ENCODE results near the gene KRTAP1-3. TPM values are rescaled to one million over a fixed set of nuclear protein-coding genes. Genes with fewer than 3 reads are reported as not detected.
"Not testable (repeated sequence)": the region's sequence is repeated elsewhere in the genome, so short reads cannot be mapped to it uniquely, and the experiment has no call there.

KRTAP1-3 gene
- total RNA-seq (2012; rRNA removed) = not detected in 2 replicates

GRCh38 chr17:41034346-41034935, at the start of gene KRTAP1-3:
TSS of gene KRTAP1-3 (minus strand) at chr17:41034874. CDS start at chr17:41034821, 53 bp downstream.
- H3K9ac ChIP-seq (ENCODE audit: low read depth, low read length) = not testable (repeated sequence)

GRCh38 chr17:41084100-41084856, 49.6 kb upstream of the KRTAP1-3 start, which contains the start of gene KRTAP4-7:
TSS of gene KRTAP4-7 (plus strand) at chr17:41084150. CDS start at chr17:41084207, 57 bp downstream.
- H3K9ac ChIP-seq (ENCODE audit: low read depth, low read length); H3K27me3 ChIP-seq (ENCODE audit: control insufficient read depth, insufficient read depth, low read length): not testable (repeated sequence)
- peak within 1 kb of the TSS; percentile 21 for H3K4me2 ChIP-seq (ENCODE audit: low read length)

More at GRCh38 chr17:41034346-41034935, at the start of gene KRTAP1-3:
- not testable (repeated sequence) for H3K4me1 ChIP-seq (ENCODE audit: control insufficient read depth, insufficient read depth, low read length); H3K4me2 ChIP-seq (ENCODE audit: low read length); H3K9me3 ChIP-seq (replicated peaks; ENCODE audit: low read length); H3K27me3 ChIP-seq (ENCODE audit: control insufficient read depth, insufficient read depth, low read length); H3K36me3 ChIP-seq (ENCODE audit: insufficient read depth, low read length); H3K4me3 ChIP-seq (ENCODE audit: low read length)

GRCh38 chr17:41083427-41083826, 48.8 kb upstream of the KRTAP1-3 start:
- H3K4me1 ChIP-seq (ENCODE audit: control insufficient read depth, insufficient read depth, low read length) = peaks cover 20% of the 10 kb centered on the region
- not testable (repeated sequence) for H3K4me3 ChIP-seq (ENCODE audit: low read length); H3K9ac ChIP-seq (ENCODE audit: low read depth, low read length); H3K27me3 ChIP-seq (ENCODE audit: control insufficient read depth, insufficient read depth, low read length); H3K36me3 ChIP-seq (ENCODE audit: insufficient read depth, low read length); H3K9me3 ChIP-seq (replicated peaks; ENCODE audit: low read length)
- H3K4me2 ChIP-seq (ENCODE audit: low read length) = peak overlapping the region; percentile 17

More at GRCh38 chr17:41084100-41084856, 49.6 kb upstream of the KRTAP1-3 start, which contains the start of gene KRTAP4-7:
- not testable (repeated sequence) for H3K9me3 ChIP-seq (replicated peaks; ENCODE audit: low read length); H3K4me3 ChIP-seq (ENCODE audit: low read length); H3K36me3 ChIP-seq (ENCODE audit: insufficient read depth, low read length)
- peaks cover 20% of the 10 kb centered on the region for H3K4me1 ChIP-seq (ENCODE audit: control insufficient read depth, insufficient read depth, low read length)

DNA sequence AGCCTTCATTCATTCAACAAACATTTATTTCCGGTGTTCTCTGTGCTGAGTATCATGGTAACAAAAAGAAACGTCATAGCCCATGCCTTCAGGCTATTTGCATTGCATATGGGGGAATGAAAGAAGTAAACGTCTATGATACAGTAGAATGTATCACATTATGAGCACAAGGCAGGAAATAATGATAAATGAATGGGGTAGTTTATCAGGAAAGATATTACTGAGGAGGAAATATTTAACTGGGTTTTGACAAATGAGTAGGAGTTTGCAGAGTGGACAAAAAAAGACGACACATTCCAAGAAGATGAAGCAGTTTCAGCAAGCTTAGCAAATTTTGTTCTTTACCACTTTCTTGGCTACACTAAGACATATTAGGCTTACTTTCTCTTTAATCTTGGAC, 48.0 kb upstream of the KRTAP1-3 start:
- no peaks in the 10 kb centered on the region for H3K27me3 ChIP-seq (ENCODE audit: control insufficient read depth, insufficient read depth, low read length)
- no peaks in the 10 kb centered on the region for H3K9me3 ChIP-seq (replicated peaks; ENCODE audit: low read length)
- no peak overlapping the region for H3K4me2 ChIP-seq (ENCODE audit: low read length)
- H3K4me3 ChIP-seq (ENCODE audit: low read length) = no peak overlapping the region
- H3K36me3 ChIP-seq (ENCODE audit: insufficient read depth, low read length) = no peaks in the 10 kb centered on the region
- peaks cover 20% of the 10 kb centered on the region for H3K4me1 ChIP-seq (ENCODE audit: control insufficient read depth, insufficient read depth, low read length)
- H3K9ac ChIP-seq (ENCODE audit: low read depth, low read length) = no peak overlapping the region

DNA sequence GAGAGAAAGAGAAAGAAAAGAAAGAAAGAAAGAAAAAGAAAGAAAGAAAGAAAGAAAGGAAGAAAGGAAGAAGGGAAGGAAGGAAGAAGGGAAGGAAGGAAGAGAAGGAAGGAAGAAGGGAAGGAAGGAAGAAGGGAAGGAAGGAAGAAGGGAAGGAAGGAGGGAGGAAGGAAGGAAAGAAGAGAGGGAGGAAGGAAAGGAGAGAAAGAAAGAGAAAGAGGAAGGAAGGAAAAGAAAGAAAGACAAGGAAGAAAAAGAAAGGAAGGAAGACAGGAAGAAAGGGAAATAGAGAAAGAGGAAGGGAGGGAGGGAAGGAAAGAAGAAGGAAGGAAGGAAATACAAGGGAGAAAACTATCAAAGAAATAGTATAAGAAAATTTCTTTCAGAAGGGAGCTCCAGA, 42.1 kb upstream of the KRTAP1-3 start:
- Histone ChIP-seq H3K4me3 (ENCODE audit: low read length) (no peak overlapping the region), H3K9ac (ENCODE audit: low read depth, low read length) (no peak overlapping the region), H3K36me3 (ENCODE audit: insufficient read depth, low read length) (no peaks in the 10 kb centered on the region), H3K9me3 (replicated peaks; ENCODE audit: low read length) (no peaks in the 10 kb centered on the region), H3K27me3 (ENCODE audit: control insufficient read depth, insufficient read depth, low read length) (no peaks in the 10 kb centered on the region), H3K4me2 (ENCODE audit: low read length) (no peak overlapping the region), H3K4me1 (ENCODE audit: control insufficient read depth, insufficient read depth, low read length) (peaks cover under 1% of the 10 kb centered on the region)

GRCh38 chr17:41073676-41074075, 39.0 kb upstream of the KRTAP1-3 start:
- H3K9me3 ChIP-seq (replicated peaks; ENCODE audit: low read length) = no peaks in the 10 kb centered on the region
- no peaks in the 10 kb centered on the region for H3K36me3 ChIP-seq (ENCODE audit: insufficient read depth, low read length)

GRCh38 chr17:41071606-41072360, 37.1 kb upstream of the KRTAP1-3 start:
- peaks cover 5% of the 10 kb centered on the region for H3K4me1 ChIP-seq (ENCODE audit: control insufficient read depth, insufficient read depth, low read length)
- H3K36me3 ChIP-seq (ENCODE audit: insufficient read depth, low read length) = no peaks in the 10 kb centered on the region
- H3K9ac ChIP-seq (ENCODE audit: low read depth, low read length) = no peak overlapping the region
- no peaks in the 10 kb centered on the region for H3K27me3 ChIP-seq (ENCODE audit: control insufficient read depth, insufficient read depth, low read length)
- no peak overlapping the region for H3K4me3 ChIP-seq (ENCODE audit: low read length)
- no peak overlapping the region for H3K4me2 ChIP-seq (ENCODE audit: low read length)
- H3K9me3 ChIP-seq (replicated peaks; ENCODE audit: low read length) = no peaks in the 10 kb centered on the region

More at GRCh38 chr17:41073676-41074075, 39.0 kb upstream of the KRTAP1-3 start:
- Histone ChIP-seq H3K4me3 (ENCODE audit: low read length) (no peak overlapping the region), H3K9ac (ENCODE audit: low read depth, low read length) (no peak overlapping the region), H3K4me1 (ENCODE audit: control insufficient read depth, insufficient read depth, low read length) (peaks cover 4% of the 10 kb centered on the region), H3K4me2 (ENCODE audit: low read length) (no peak overlapping the region), H3K27me3 (ENCODE audit: control insufficient read depth, insufficient read depth, low read length) (no peaks in the 10 kb centered on the region)

GRCh38 chr17:41069031-41069430, 34.4 kb upstream of the KRTAP1-3 start:
- H3K9me3 ChIP-seq (replicated peaks; ENCODE audit: low read length) = no peaks in the 10 kb centered on the region
- no peak overlapping the region for H3K4me2 ChIP-seq (ENCODE audit: low read length)
- peaks cover 15% of the 10 kb centered on the region for H3K4me1 ChIP-seq (ENCODE audit: control insufficient read depth, insufficient read depth, low read length)
- H3K36me3 ChIP-seq (ENCODE audit: insufficient read depth, low read length) = no peaks in the 10 kb centered on the region
- no peak overlapping the region for H3K4me3 ChIP-seq (ENCODE audit: low read length)
- H3K27me3 ChIP-seq (ENCODE audit: control insufficient read depth, insufficient read depth, low read length) = no peaks in the 10 kb centered on the region
- no peak overlapping the region for H3K9ac ChIP-seq (ENCODE audit: low read depth, low read length)

DNA sequence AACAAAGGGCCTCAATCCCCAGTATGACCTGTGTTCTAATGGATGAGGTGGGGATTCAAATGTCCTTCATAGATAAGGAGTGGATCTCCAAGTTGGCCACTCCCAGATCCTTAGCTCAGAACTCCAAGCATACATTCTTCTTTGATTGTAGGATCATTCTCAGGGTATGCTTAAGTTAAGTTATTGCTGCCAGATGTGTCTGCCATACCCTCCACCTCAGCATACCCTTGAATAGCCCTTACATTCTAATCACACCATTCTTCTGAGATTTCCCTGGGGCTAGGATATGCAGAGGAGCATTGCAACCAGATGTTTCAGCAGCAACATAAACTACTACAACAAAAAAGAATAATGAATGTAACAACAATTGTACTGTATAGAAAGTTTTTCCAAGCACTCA, 32.6 kb upstream of the KRTAP1-3 start:
- Histone ChIP-seq H3K4me3 (ENCODE audit: low read length) (no peak overlapping the region), H3K9ac (ENCODE audit: low read depth, low read length) (no peak overlapping the region), H3K36me3 (ENCODE audit: insufficient read depth, low read length) (no peaks in the 10 kb centered on the region), H3K9me3 (replicated peaks; ENCODE audit: low read length) (no peaks in the 10 kb centered on the region), H3K27me3 (ENCODE audit: control insufficient read depth, insufficient read depth, low read length) (no peaks in the 10 kb centered on the region), H3K4me2 (ENCODE audit: low read length) (no peak overlapping the region), H3K4me1 (ENCODE audit: control insufficient read depth, insufficient read depth, low read length) (peaks cover 29% of the 10 kb centered on the region)

- Histone ChIP-seq H3K4me1 (ENCODE audit: control insufficient read depth, insufficient read depth, low read length) (peaks cover 35% of the 10 kb centered on the region), H3K36me3 (ENCODE audit: insufficient read depth, low read length) (no peaks in the 10 kb centered on the region), H3K9me3 (replicated peaks; ENCODE audit: low read length) (no peaks in the 10 kb centered on the region), H3K9ac (ENCODE audit: low read depth, low read length) (no peak within 1 kb of the TSS), H3K27me3 (ENCODE audit: control insufficient read depth, insufficient read depth, low read length) (no peaks in the 10 kb centered on the region), H3K4me2 (ENCODE audit: low read length) (no peak within 1 kb of the TSS), H3K4me3 (ENCODE audit: low read length) (no peak within 1 kb of the TSS)
These were observed 31.4 kb upstream of the KRTAP1-3 start, which contains the start of gene KRTAP2-4 for GRCh38 chr17:41065829-41066624. TSS of gene KRTAP2-4 (minus strand) at chr17:41065879. CDS start at chr17:41065845, 34 bp downstream.

Measured in skeletal muscle satellite cell (primary cell).